GM18508 (cell line): ENCODE data around the gene PRR33.
"Not testable (repeated sequence)": the region's sequence is repeated elsewhere in the genome, so short reads cannot be mapped to it uniquely, and the experiment has no call there.

ENCODE experiments used
- ATAC-seq: cut with Tn5 transposase; IDR thresholded peaks from one replicate; pipeline ENCODE4 v1.9.1; 2021; ENCODE audit warnings: moderate number of reproducible peaks; ENCODE audit not compliant: insufficient read depth, unreplicated experiment

Gene PRR33

DNA sequence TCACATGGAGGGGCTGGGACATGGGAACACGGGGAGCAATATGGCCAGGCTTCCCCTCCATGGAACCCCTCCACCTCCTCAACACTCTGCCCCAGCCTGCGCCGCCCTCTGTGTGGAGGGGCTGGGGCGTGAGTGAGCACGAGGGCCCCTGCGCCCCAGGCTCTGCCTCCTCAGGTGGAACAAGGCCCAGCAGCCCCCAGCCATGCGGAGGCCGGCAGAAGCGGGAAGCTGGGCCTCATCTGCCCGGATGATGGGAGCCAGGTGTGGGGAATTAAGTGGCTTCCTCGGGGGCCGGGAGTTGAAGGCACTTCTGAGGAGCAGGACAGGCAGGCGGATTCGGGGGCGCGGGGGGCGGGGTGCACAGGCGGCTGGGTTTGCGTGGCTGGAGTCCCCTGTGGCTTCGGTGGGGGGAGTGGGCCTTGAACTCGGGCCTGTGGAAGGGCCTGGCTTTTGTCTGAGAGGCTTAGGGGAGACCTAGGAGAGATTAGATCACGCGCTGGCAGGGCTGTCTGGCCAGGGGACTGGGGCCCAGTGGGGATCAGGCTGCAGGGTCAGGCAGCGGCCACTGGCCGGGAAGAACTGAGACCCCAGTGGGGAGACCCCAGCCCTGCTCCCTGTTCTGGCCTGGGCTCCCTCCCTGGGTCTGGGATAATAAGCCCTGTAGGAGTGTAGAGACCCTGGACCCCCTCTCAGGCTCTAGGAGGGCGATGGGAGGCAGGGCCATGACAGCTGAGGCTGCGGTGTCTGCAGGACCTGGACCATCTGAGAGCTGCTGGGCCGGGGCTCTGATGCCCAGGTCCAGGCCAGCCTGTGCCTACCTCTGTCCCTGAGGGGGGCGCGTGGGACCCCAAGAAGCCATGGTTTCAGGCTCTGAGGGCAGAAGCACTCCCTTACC is 13.3 kb downstream of the PRR33 start:
- no peak for ATAC-seq

- ATAC-seq, result no peak
These were observed 14.2 kb downstream of the PRR33 start for GRCh38 chr11:1877211-1878136.

- no peak for ATAC-seq
These were observed 15.2 kb downstream of the PRR33 start for GRCh38 chr11:1876361-1877063.

GRCh38 chr11:1875851-1876301 is 15.8 kb downstream of the PRR33 start:
- not testable (repeated sequence) for ATAC-seq

- ATAC-seq, result no peak
These were observed 16.4 kb downstream of the PRR33 start for GRCh38 chr11:1875093-1875850.

- not testable (repeated sequence) for ATAC-seq
These were observed 17.1 kb downstream of the PRR33 start for GRCh38 chr11:1874441-1875092.

GRCh38 chr11:1873813-1874150 is 17.9 kb downstream of the PRR33 start:
- ATAC-seq, result not testable (repeated sequence)

GRCh38 chr11:1873048-1873812 is 18.5 kb downstream of the PRR33 start:
- no peak for ATAC-seq

DNA sequence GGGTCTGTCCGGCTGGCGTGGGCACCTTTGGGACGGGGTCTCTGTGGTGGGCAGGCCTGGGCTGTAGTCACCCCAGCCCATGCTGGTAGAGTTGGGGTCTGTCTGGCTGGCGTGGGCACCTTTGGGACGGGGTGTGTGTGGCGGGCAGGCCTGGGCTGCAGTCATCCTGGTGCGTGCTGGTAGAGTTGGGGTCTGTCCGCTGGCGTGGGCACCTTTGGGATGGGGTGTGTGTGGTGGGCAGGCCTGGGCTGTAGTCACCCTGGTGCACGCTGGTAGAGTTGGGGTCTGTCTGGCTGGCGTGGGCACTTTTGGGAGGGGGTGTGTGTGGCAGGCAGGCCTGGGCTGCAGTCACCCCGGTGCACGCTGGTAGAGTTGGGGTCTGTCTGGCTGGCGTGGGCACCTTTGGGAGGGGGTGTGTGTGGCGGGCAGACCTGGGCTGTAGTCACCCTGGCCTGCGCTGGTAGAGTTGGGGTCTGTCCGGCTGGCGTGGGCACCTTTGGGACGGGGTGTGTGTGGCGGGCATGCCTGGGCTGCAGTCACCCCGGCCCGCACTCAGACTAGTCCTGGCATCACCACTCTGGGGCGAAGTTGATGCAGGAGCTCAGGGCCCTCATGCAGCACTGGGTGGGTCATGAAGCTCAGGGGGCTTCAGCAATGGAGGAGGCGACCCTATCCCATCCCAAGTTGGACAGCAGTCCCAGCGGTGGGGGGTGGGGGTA is 19.3 kb downstream of the PRR33 start:
- no peak for ATAC-seq

GRCh38 chr11:1871531-1871930 is 20.2 kb downstream of the PRR33 start:
- no peak for ATAC-seq

- ATAC-seq, result no peak
These were observed 20.8 kb downstream of the PRR33 start for GRCh38 chr11:1870721-1871466.

- no peak for ATAC-seq
These were observed 21.4 kb downstream of the PRR33 start for GRCh38 chr11:1870326-1870696.

- ATAC-seq, result no peak
These were observed 22.0 kb downstream of the PRR33 start for GRCh38 chr11:1869427-1870325.

GRCh38 chr11:1868636-1869291 is 22.9 kb downstream of the PRR33 start:
- ATAC-seq, result no peak

GRCh38 chr11:1868056-1868635 is 23.5 kb downstream of the PRR33 start:
- no peak for ATAC-seq
